NCI-H2227 treated with DMSO at 0.1 percent for 48 hours (cell line): ENCODE measurements around the gene RABL2B.

Experiments used
- DNase-seq: peaks from one replicate; lab custom pipeline; 2025; lab: John Stamatoyannopoulos, UW

Gene RABL2B

GRCh38 chr22:50722716-50723428 is 60.6 kb downstream of the RABL2B start:
- no peak for DNase-seq

- DNase-seq, result no peak
These were observed 61.3 kb downstream of the RABL2B start for GRCh38 chr22:50722048-50722701.

- no peak for DNase-seq
These were observed 62.1 kb downstream of the RABL2B start for GRCh38 chr22:50721257-50721844.

- no peak for DNase-seq
These were observed 62.9 kb downstream of the RABL2B start for GRCh38 chr22:50720301-50721256.

- no peak for DNase-seq
These were observed 63.6 kb downstream of the RABL2B start for GRCh38 chr22:50719814-50720300.

GRCh38 chr22:50718352-50718709 is 65.1 kb downstream of the RABL2B start:
- DNase-seq, result no peak

GRCh38 chr22:50717709-50718351 is 65.6 kb downstream of the RABL2B start:
- DNase-seq, result no peak
